Amygdala (tissue), 56 donors: ENCODE results near the gene KLK15.

Experiments
- DNase-seq, 56 donors: peaks; one replicate each; lab custom pipeline; 2025; lab: John Stamatoyannopoulos, UW

KLK15 gene

DNA sequence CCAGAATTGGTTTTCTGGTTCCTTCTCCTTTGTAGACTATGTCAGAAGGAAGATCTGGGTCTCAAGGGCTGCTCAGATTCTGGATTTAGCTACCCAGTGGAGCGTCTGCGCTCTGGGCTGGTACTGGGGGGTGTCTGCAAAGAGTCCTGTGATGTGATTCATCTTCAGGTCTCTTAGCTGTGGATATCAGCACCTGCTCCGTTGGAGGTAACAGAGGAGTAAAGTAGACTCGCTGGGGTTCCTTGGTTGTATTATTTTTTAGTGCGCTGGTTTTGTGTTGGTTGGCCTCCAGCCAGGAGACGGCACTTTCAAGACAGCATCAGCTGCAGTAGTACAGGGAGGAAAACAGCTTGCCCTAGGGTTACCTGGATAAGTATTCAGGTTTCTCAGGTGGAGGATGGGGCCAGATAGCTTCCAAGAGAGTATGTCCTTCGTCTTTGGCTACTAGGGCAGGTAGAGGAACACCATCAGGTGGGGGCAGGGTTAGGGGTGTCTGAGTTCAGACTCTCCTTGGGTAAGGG lies 10.4 kb upstream of the KLK15 start:
- no peak for DNase-seq

DNA sequence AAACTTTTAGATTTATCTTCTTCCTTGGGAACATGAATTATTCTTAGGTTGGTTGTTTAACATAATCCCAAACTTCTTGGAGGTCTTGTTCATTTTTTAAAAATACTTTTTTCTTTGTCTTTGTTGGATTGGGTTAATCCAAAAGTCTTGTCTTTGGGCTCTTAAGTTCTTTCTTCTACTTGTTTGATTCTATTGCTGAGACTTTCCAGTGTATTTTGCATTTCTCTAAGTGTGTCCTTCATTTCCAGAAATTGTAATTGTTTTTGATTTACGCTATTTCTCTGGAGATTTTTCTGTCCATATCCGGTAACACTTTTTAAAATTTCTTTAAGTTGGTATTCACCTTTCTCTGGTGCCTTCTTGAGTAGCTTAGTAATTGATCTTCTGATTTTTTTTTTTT lies 9.8 kb upstream of the KLK15 start:
- DNase-seq: no peak

DNA sequence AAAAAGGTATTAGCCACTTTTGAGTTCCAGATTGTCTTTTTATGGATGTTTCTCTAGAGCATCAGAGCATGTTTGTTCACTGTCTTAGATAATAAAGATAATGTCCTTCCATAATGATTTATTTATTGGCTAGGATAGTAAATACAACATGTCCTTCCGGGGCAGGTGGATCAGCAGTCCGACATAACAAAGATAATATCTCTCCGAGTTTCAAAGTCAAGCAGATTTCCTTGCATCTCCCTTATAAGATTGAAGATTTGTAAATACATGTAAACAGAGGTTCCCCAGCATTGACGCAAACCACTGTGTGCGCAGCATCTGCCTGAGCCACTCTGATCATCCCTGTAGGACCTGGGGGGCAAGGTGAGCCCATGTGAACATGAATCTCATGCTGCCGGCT lies 8.8 kb upstream of the KLK15 start:
- DNase-seq: no peak

DNA sequence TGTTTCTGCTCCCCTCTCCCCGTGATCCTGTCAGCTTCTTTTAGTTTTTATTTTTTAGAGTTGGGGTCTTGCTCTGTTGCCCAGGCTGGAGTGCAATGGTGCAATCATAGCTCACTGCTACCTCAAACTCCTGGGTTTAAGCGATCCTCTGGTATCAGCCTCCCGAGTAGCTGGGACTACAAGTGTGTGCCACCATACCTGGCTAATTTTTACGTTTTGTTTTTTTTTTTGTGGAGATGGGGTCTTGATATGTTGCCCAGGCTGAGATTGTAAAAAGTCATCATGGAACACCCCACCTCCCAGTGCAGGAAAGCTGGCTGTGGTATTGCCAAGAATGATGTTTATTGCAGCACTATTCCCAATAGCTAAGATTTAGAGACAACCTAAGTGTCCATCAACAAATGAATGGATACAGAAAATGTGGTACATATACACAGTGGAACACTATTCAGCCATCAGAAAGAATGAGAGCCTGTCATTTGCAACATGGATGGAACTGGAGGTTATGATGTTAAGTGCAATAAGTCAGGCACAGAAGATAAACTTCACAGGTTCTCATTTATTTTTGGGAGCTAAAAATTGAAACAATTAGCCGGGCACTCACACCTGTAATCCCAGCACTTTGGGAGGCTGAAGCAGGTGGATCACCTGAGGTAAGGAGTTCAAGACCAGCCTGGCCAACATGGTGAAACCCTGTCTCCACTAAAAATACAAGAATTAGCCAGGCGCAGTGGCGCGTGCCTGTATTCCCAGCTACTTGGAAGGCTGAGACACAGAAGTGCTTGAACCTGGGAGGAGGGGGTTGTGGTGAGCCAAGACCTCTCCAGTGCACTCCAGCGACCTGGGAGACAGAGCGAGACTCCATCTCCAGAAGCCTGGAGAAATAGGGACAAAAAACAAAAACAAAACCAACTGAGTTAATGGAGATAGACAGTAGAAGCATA lies 6.6 kb upstream of the KLK15 start:
- DNase-seq: no peak

DNA sequence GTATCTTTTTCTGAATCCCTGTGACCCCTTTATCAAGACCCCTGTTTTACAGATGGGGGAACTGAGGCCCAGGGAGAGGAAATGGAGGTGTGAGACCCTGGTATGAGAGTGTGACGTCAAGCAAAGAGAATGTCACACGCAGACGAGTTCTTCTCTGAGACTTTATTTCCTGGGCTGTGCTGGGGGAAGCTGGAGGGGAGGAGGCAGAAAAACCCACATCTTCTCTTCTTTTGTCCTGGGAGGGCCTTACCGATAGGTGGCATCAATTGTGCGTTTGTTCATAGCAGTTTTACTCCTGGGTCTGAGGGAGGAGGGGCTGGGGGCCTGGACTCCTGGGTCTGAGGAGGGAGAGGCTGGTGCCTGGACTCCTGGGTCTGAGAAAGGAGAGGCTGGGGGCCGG lies 4.9 kb upstream of the KLK15 start:
- no peak for DNase-seq

DNA sequence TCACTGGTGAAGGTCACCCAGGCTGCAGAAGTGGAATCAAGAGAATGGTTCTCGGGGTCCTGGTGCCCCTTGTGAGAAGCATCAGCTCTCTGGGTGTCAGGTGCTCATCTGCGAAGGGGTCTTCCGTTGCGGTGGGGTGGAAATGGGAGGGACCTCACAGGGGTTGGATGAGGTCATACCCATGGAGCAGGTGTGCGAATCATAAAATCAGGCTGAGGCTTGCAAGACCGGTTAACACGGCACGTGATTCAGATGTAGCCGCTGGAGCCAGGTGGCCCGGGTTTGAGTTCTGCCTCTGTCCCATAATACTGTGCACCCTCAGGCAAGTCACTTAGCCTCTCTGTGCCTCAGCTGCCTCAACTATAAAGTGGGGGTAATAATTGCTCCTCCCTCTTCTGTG lies 3.9 kb upstream of the KLK15 start:
- DNase-seq: no peak

DNA sequence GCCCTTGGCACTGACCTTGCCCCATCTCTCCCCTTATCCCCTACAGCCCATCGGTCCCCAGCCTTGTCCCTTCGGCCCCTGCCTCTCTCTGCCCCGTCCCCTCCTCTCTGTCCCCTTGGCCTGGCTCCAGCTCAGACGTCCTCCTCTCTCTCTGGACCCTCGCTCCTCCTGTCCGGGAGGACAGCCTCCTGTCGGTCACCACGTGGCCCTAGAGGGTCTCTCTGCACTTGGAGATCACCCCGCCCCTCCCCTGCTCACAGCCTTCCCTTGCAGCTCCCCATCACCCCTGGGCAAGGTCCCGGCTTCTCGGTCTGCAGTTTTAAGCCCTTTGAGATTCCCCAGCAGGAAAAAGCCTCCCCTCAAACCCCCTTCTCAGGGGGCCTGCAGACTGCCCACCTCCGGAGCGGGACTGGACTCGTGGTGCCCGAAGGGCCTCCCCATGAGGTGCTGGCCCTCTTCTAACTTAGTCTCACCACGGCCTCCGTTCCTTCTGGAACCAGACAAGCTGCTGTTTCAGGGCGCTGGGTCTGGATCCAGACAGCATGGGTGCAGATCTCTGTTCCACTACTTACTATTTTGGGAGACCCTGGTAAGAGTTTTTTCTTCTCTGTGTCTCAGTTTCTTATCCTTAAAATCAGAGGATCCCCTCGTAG lies 3.3 kb upstream of the KLK15 start:
- peak in 1 of 56 donors; percentile 2 for DNase-seq

DNA sequence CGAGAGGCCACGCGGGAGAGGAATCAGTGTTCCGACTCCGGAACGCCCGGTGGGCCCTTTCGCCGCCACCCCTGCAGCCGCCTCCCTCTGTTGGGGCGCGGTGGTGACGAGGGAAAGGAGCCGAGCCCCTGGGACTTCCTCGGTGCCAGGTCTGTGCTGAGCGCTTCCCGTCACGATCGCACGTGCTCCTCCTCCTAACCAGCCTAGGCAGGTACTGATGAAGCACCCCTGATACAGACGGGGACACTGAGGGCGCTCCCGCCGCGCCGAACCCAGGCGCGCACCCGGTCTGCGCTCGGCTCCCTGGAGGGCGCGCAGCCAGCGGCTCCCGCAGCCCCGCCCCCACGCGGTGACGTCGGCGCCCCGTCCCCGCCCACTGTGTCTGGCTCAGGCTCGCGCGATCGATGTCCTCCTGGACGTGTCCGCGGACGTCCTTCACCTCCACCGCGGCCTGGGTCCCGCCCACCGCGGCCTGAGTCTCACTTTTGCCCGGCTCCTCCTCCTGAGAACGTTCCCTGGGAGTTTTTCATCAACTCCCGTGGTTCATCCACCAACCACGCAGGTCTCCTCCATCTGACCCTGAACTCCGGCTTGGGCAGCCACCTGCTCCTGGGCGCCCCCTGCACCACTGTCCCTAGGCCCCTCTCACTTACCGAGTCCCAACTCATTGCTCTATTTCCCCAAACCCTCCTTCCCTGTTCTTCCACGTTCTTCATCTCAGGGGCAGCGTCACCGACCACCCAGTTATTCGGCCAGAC lies 2.6 kb upstream of the KLK15 start:
- peak in 32 of 56 donors; percentile 2 to 68 (median 28) for DNase-seq

DNA sequence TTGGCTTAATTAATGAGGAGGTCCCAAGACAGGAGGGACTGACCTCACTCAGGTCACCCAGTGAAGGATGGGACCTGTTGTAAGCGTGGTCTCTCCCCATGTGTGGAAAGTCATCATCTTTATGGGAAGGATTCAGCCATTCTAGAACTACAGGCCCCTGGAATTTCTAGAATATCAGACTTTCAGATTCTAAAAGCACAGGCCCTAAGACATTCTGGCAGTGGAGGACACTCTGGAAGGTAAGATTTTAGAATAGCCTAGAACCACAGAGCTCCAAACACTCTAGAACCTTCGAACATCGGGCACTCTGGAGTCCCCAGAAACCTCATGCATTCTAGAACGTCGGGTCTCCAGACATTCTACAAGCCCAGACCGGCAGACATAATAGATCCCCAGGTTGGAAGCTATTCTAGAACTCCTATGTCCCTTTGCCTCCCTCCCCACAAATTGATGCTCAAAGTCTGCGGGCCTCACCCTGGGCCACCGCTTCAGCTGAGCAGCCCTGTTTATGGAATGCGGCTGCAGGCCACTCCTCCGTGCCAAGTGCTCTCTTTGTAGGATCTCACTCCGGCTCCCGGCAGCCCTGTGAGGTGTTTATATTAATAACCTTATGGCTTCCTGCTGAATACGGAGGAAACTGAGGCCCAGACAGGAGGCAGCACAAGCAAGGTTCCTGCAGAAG lies 1.9 kb upstream of the KLK15 start:
- no peak for DNase-seq

DNA sequence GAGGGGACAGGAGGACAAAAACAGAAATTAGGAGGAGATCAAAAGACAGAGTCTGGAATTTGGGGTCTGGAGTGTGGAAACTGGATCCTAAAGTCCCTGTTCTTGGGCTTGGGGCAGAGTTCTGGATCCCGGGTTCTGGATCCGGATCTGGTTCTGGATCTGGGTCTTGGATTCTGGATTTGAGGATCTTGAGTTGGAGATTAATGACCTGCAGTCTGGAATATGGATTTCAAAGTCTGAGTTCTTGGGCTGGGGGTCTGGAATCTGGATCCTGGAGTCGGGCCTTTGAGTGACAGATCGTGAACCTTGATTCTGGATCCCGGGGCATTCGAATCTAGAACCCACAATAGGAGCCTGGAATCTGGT lies 411 bp upstream of the KLK15 start:
- DNase-seq: no peak

DNA sequence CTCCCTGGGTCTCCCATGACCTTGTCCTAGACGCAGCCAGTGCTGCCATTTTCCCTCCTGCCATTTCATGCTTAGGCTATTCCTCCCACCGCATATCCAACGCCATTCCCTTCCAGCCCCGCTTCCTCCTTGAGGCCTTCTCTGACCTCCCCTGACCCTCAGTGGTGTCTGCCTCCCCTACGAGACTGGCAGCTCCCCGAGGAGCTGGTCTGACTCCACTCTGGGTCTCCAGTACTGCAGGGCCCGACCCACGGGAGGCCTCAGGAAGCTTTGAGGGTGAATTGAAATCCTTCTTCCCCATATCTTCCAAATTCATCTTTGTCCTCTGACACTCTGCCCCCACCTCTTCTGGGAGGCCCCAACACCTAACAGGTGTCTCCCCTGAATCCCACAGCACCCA lies 708 bp downstream of the KLK15 start:
- DNase-seq: no peak

DNA sequence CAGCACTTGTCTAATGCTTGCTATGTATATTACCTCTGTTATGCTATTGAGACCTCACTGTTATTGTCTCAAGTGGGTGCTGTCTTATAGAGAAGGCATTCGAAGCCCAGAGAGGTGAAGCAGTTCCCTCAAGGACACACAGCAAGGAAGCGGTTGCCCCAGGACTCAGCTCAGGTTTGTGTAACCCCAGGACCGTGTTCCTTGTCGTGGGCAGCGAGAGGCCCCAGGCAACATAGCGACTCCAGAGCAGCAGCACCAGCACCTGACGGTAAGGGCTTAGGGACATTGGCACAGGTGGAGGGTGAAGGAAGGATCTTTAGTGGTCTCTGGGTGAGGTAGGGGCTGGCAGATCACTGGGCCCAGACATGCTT lies 2.4 kb downstream of the KLK15 start:
- DNase-seq: no peak

DNA sequence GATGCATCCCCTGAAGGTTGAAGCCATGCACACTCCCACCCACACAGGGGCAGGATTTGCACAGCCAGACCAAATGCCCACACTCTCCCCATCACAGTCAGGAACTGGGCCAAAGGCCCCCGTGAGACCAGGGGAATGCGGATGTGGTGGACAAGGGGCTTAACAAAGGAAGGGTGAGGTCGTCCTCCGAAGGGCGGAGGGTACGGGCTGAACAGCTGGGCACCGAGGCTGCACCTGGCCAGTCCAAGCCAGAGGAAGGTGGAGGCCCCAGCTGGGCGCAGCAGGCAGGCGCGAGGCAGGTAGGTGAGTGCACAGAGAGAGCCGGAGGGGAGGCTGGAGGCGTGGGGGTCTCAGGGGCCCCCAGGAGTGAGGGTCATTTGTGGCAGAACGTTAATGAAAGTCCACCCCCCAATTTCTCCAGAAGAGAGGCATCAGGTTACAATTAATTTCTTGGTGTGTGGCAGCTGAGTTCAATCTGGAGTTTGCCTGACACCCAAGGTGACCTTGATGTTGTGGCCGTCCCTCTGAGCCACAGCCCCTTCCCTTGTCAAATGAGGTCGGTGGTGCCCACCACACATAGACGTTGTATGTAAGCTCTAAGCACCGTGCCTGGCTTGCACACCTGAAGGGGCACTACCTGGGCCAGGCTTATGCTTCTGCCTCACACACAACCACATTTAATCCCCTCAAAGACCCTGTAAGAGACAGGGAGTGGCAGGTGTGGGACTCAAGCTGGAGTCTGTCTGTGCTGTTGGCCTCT lies 2.9 kb downstream of the KLK15 start:
- no peak for DNase-seq

DNA sequence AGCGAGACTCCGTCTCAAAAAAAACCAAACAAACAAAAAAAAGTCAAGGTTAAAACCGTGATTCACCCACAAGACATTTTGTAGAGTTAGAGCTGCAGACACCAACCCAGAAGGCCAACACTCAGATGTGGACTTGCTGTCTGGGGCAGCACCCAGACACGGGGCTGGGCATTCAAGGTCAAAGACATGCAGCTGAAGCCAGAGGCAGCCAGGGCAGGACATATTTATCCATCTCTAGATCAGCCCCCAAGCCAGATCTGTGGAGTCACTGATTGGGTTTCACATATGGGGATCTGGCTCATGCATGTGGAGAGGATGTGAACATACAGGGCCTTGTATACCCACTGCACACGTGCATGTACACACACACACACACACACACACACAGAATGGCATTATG lies 3.6 kb downstream of the KLK15 start:
- DNase-seq: no peak

DNA sequence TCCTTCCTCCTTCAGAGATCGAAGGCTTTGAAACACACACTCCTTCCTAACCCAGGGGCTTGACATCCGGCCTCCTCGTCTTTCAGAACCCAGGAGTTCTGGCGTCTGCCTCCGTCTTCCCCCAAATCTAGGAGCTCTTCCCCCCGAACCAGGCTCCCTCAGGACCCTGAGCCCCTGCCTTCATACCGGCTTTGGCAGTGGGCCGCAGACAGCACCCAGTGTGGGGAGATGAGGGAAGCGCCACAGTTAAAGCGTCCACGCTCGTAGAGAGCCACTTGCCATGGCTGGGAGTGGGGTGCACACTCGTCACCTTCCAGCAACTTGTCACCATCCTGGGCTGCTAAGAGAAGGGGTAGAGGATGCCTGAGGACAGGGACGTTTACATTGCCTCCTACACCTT lies 5.9 kb downstream of the KLK15 start:
- no peak for DNase-seq

DNA sequence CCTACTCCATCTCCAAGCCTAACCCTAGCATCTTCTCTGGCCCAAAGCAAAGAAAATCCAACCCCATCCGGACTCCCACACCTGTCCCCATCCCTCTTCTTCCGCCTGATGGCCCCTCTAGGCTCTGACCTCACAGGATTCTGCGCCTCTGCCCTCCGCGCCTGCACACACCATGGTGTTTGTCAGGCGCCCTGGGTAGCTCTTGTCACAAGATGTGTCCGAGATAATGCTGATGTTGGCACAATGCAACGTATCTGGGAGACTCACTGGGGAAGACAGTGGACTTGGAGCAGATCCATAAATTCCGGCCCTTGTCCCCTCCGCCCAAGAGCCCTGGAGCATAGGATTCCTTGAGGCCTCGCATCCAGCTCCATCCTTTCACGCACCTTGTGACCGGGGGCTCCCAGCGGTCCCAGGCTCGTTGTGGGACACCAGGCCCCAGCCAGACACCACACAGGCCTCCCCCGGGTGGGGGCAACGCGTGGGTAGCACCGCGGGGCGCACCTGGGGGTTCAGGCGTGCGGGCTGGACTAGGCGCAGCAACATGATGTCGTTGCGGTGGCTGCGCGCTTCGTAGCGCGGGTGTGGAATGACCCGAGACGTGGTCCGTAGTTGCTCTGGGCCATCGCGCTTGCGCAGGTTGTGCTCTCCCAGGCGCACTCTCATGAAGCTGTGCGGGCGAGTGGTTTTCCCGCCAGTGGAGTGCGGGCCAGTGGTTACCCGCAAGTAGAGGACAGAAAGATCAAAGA lies 6.7 kb downstream of the KLK15 start:
- no peak for DNase-seq

DNA sequence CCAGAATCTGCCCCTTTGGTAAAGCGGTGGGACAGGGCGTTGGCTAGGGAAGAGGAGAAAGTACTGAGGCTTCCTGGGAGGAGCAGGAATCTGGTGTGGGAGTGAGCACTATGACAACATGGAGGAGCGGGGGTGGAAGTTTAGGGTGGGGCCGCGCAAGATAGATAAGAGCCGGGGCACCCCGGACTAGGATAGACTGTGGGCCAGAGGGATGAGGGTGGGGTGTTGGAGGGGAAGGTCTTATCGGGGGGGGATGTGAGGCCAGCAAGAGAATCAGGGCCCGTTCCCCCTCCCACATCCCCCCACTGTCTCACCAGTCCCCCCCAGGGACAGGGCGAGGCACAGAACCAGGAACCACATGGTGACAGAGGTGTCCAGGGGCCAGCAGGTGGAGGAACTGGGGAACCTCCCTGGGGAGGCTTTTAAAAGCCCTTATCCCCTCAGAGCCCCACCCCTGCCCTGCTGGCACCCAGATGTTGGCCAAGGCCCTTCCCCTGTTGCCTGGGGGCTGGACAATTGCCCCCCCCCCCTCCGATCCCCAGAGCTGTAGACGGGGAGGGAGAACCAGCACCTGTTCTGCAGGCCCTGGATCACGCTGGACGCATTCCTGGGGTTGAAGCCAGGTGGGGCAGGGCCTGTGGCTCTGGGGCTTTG lies 9.9 kb downstream of the KLK15 start, which contains the start of gene KLK1:
KLK1 (minus strand) TSS at position 399 of the 654 bp plus-strand sequence; CDS start at position 360, 39 bp downstream.
- DNase-seq: no peak

DNA sequence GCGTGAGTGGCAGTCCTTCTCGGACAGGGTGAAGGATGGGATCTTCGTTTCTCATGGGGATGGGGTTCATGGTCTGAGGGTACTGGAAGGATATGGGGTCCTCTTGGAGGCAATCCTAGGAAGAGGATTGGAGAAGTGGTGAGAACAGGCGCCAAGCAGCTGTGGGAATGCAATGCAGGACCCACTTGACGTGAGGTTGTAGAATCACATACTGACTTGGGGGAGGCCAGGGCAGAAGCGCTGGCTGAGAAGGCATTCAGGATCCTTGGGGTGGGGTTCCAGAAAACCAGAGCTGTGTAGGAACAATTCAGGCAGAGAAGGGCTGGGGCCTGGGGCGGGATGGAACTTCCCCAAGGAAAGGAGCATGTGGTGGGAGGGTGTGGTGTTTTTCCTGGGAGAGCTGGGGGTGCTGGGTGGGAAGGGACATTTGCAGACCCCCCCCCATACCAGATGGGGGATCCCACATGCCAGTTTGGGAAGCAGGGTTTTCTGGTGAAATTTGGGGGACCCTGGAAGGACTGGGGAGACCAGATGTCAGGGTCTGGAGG lies 10.6 kb downstream of the KLK15 start:
- no peak for DNase-seq
